ENCODE results near the gene CSHL1. TPM values are rescaled to one million over a fixed set of nuclear protein-coding genes. Genes with fewer than 3 reads are reported as not detected.

Gene CSHL1
- total and polyA plus RNA-seq, 2 donors (not counting 1 experiment from before 2014, with no cell fraction given): not detected

GRCh38 chr17:63945784-63946439 is 34.9 kb upstream of the CSHL1 start:
- Histone ChIP-seq H3K79me2 (ENCODE audit: control insufficient read depth, insufficient read depth, low read length) (no peaks in the 10 kb centered on the region), H3K36me3 (ENCODE audit: control insufficient read depth, insufficient read depth, low read length) (no peaks in the 10 kb centered on the region), H3K9me3 (ENCODE audit: control insufficient read depth, insufficient read depth, low read depth, low read length) (no peaks in the 10 kb centered on the region), H3K27me3 (ENCODE audit: control insufficient read depth, insufficient read depth, low read length) (no peaks in the 10 kb centered on the region), H2AFZ (ENCODE audit: low read length) (no peak overlapping the region), H3K9ac (ENCODE audit: insufficient read depth, low read length) (no peak overlapping the region), H3K27ac (ENCODE audit: insufficient read depth, low read length) (no peak overlapping the region), H3K4me3 (replicated peaks in 1 of 4; ENCODE audit: control extremely low read depth in 1 of 4, insufficient read depth in 1 of 4, low read depth in 3 of 4, low read length in 4 of 4) (no peak overlapping the region), H3K4me2 (ENCODE audit: extremely low read depth, insufficient read depth, low read length) (no peak overlapping the region), H4K20me1 (ENCODE audit: control insufficient read depth, extremely low read depth, insufficient read depth, low read length) (no peaks in the 10 kb centered on the region), H3K4me1 (ENCODE audit: control insufficient read depth, extremely low read depth, insufficient read depth, low read length) (no peaks in the 10 kb centered on the region)
- no peak for DNase-seq (ENCODE audit: low read depth in 2 of 2)
- TF ChIP-seq CTCF (conservative IDR thresholded peaks at IDR 0.05 in 1 of 2, IDR thresholded peaks at IDR 0.05 in 1 of 2; ENCODE audit: low read depth in 1 of 2, low read length in 2 of 2): no peak
- TF ChIP-seq EZH2 (IDR thresholded peaks at IDR 0.05; ENCODE audit: low read length, missing control alignments): no peak

GRCh38 chr17:63944736-63945499 is 33.9 kb upstream of the CSHL1 start:
- no peak overlapping the region for H3K27ac ChIP-seq (ENCODE audit: insufficient read depth, low read length)
- no peak for TF ChIP-seq CTCF (conservative IDR thresholded peaks at IDR 0.05 in 1 of 2, IDR thresholded peaks at IDR 0.05 in 1 of 2; ENCODE audit: low read depth in 1 of 2, low read length in 2 of 2)
- TF ChIP-seq EZH2 (IDR thresholded peaks at IDR 0.05; ENCODE audit: low read length, missing control alignments): no peak
- DNase-seq (ENCODE audit: low read depth in 2 of 2): no peak
- no peak overlapping the region for H2AFZ ChIP-seq (ENCODE audit: low read length)
- H3K9me3 ChIP-seq (ENCODE audit: control insufficient read depth, insufficient read depth, low read depth, low read length): no peaks in the 10 kb centered on the region
- no peaks in the 10 kb centered on the region for H3K36me3 ChIP-seq (ENCODE audit: control insufficient read depth, insufficient read depth, low read length)
- H3K4me3 ChIP-seq (replicated peaks in 1 of 4; ENCODE audit: control extremely low read depth in 1 of 4, insufficient read depth in 1 of 4, low read depth in 3 of 4, low read length in 4 of 4): no peak overlapping the region
- no peaks in the 10 kb centered on the region for H3K27me3 ChIP-seq (ENCODE audit: control insufficient read depth, insufficient read depth, low read length)
- H3K4me2 ChIP-seq (ENCODE audit: extremely low read depth, insufficient read depth, low read length): no peak overlapping the region
- H3K9ac ChIP-seq (ENCODE audit: insufficient read depth, low read length): no peak overlapping the region
- no peaks in the 10 kb centered on the region for H4K20me1 ChIP-seq (ENCODE audit: control insufficient read depth, extremely low read depth, insufficient read depth, low read length)
- H3K4me1 ChIP-seq (ENCODE audit: control insufficient read depth, extremely low read depth, insufficient read depth, low read length): no peaks in the 10 kb centered on the region
- H3K79me2 ChIP-seq (ENCODE audit: control insufficient read depth, insufficient read depth, low read length): no peaks in the 10 kb centered on the region

- H3K9ac ChIP-seq (ENCODE audit: insufficient read depth, low read length): no peak overlapping the region
- H3K4me1 ChIP-seq (ENCODE audit: control insufficient read depth, extremely low read depth, insufficient read depth, low read length): no peaks in the 10 kb centered on the region
- H3K79me2 ChIP-seq (ENCODE audit: control insufficient read depth, insufficient read depth, low read length): no peaks in the 10 kb centered on the region
- no peak overlapping the region for H3K4me3 ChIP-seq (replicated peaks in 1 of 4; ENCODE audit: control extremely low read depth in 1 of 4, insufficient read depth in 1 of 4, low read depth in 3 of 4, low read length in 4 of 4)
- no peak overlapping the region for H3K4me2 ChIP-seq (ENCODE audit: extremely low read depth, insufficient read depth, low read length)
- H4K20me1 ChIP-seq (ENCODE audit: control insufficient read depth, extremely low read depth, insufficient read depth, low read length): no peaks in the 10 kb centered on the region
- no peak overlapping the region for H3K27ac ChIP-seq (ENCODE audit: insufficient read depth, low read length)
- H3K36me3 ChIP-seq (ENCODE audit: control insufficient read depth, insufficient read depth, low read length): no peaks in the 10 kb centered on the region
- no peak overlapping the region for H2AFZ ChIP-seq (ENCODE audit: low read length)
- TF ChIP-seq CTCF (conservative IDR thresholded peaks at IDR 0.05 in 1 of 2, IDR thresholded peaks at IDR 0.05 in 1 of 2; ENCODE audit: low read depth in 1 of 2, low read length in 2 of 2) (peak in 1 of 2 donors; percentile 13), EZH2 (IDR thresholded peaks at IDR 0.05; ENCODE audit: low read length, missing control alignments) (no peak)
- no peak for DNase-seq (ENCODE audit: low read depth in 2 of 2)
- no peaks in the 10 kb centered on the region for H3K27me3 ChIP-seq (ENCODE audit: control insufficient read depth, insufficient read depth, low read length)
- no peaks in the 10 kb centered on the region for H3K9me3 ChIP-seq (ENCODE audit: control insufficient read depth, insufficient read depth, low read depth, low read length)
Measured at GRCh38 chr17:63943745-63944144, 32.7 kb upstream of the CSHL1 start.
